Hepatocyte (in vitro differentiated cells): Measurements from ENCODE around the gene RALGAPA2. TPM values are rescaled to one million over a fixed set of nuclear protein-coding genes. Genes with fewer than 3 reads are reported as not detected.

Experiments used
- DNase-seq: peaks from one replicate; pipeline ENCODE4 v3.0.0-alpha.2; 2016; ENCODE audit warnings: low spot score
- H2AFZ ChIP-seq: fragments of 200-600 bp; sonication (generic); 2 replicates; pipeline ENCODE4 v1.6.0; 2016; ENCODE audit warnings: antibody characterized with exemption, mild to moderate bottlenecking
- H3K27ac ChIP-seq: fragments of 200-600 bp; sonication (generic); 2 replicates; pipeline ENCODE4 v1.5.1; 2016; ENCODE audit warnings: mild to moderate bottlenecking
- H3K27me3 ChIP-seq: fragments of 200-600 bp; sonication (generic); 2 replicates; pipeline ENCODE4 v1.6.1; 2016
- H3K36me3 ChIP-seq: fragments of 200-600 bp; sonication (generic); replicated peaks from 2 replicates; pipeline ENCODE4 v1.5.1; 2016; ENCODE audit warnings: low read depth; ENCODE audit not compliant: insufficient read depth
- H3K4me1 ChIP-seq: fragments of 200-600 bp; sonication (generic); 2 replicates; pipeline ENCODE4 v1.5.1; 2016; ENCODE audit warnings: mild to moderate bottlenecking, moderate library complexity; ENCODE audit not compliant: insufficient read depth
- H3K4me2 ChIP-seq: fragments of 200-600 bp; sonication (generic); 2 replicates; pipeline ENCODE4 v1.6.0; 2016
- H3K4me3 ChIP-seq: fragments of 200-600 bp; sonication (generic); 2 replicates; pipeline ENCODE4 v1.5.1; 2016; ENCODE audit warnings: mild to moderate bottlenecking
- H3K79me2 ChIP-seq: fragments of 200-600 bp; sonication (generic); 2 replicates; pipeline ENCODE4 v1.6.0; 2017; ENCODE audit warnings: mild to moderate bottlenecking
- H3K9me2 ChIP-seq: fragments of 200-600 bp; sonication (generic); replicated peaks from 2 replicates; pipeline ENCODE4 v1.6.0; 2017; ENCODE audit warnings: mild to moderate bottlenecking; ENCODE audit not compliant: insufficient read depth
- H3K9me3 ChIP-seq: fragments of 200-600 bp; sonication (generic); 2 replicates; pipeline ENCODE4 v1.5.1; 2016; ENCODE audit warnings: low read depth, mild to moderate bottlenecking
- H4K20me1 ChIP-seq: fragments of 200-600 bp; sonication (generic); 2 replicates; pipeline ENCODE4 v1.6.0; 2016; ENCODE audit warnings: mild to moderate bottlenecking; ENCODE audit not compliant: insufficient read depth, poor library complexity, severe bottlenecking
- CTCF ChIP-seq: fragments of 200-600 bp; sonication (generic); IDR thresholded peaks from 2 replicates; pipeline ENCODE4 v1.5.1; 2016; ENCODE audit warnings: antibody characterized with exemption, mild to moderate bottlenecking; ENCODE audit not compliant: poor library complexity
- EZH2 ChIP-seq: fragments of 200-600 bp; sonication (generic); IDR thresholded peaks from 2 replicates; pipeline ENCODE4 v1.6.1; 2016; ENCODE audit warnings: antibody characterized with exemption, mild to moderate bottlenecking, borderline replicate concordance
- EZH2phosphoT487 ChIP-seq: fragments of 200-600 bp; sonication (generic); IDR thresholded peaks from one replicate; pipeline ENCODE4 v1.6.1; 2018; ENCODE audit warnings: antibody characterized with exemption, mild to moderate bottlenecking, low read depth, moderate library complexity; ENCODE audit not compliant: unreplicated experiment, severe bottlenecking
- WGBS: methylation state at CpG from one replicate; pipeline ENCODE4 v1.1.6; 2016; ENCODE audit warnings: low lambda C conversion rate; ENCODE audit errors: missing lambda C conversion rate; 5-methylcytosine and 5-hydroxymethylcytosine counted together
- polyA plus RNA-seq: library from polyadenylated mRNA; unstranded; fragments of >200 nt; fragmentation: Nextera tagmentation; extraction: Ambion mirVana; gene quantifications from 2 replicates; pipeline ENCODE4 v1.2.1, GENCODE V29; 2016
- small RNA-seq: library from RNA; depleted of rRNA; stranded (forward); fragments of <200 nt; gene quantifications from one replicate; pipeline ENCODE3, GENCODE V24; 2014
- total RNA-seq: library from RNA; depleted of rRNA; stranded (reverse); fragments of >200 nt; gene quantifications from 2 replicates; pipeline ENCODE4 v1.2.3, GENCODE V29; 2014

The RALGAPA2 gene
- total and polyA plus RNA-seq, 2 experiments from 2014 or later = 16.8 to 35.3 TPM

GRCh38 chr20:20353576-20353975 is 358.9 kb downstream of the RALGAPA2 start:
- H3K4me2 ChIP-seq = no peak overlapping the region
- no peak for DNase-seq
- H3K4me1 ChIP-seq = no peaks in the 10 kb centered on the region
- 89% methylated on average over 3 of the region's 3 CpGs for WGBS
- TF ChIP-seq EZH2 (no peak), CTCF (no peak), EZH2phosphoT487 (no peak)
- no peak overlapping the region for H3K27ac ChIP-seq
- peaks cover 5% of the 10 kb centered on the region for H3K27me3 ChIP-seq
- no peaks in the 10 kb centered on the region for H4K20me1 ChIP-seq
- H2AFZ ChIP-seq = no peak overlapping the region
- H3K36me3 ChIP-seq = no peaks in the 10 kb centered on the region
- no peaks in the 10 kb centered on the region for H3K79me2 ChIP-seq
- no peaks in the 10 kb centered on the region for H3K9me3 ChIP-seq
- H3K9me2 ChIP-seq = no peaks in the 10 kb centered on the region
- H3K4me3 ChIP-seq = no peak overlapping the region

- H3K27me3 ChIP-seq = no peaks in the 10 kb centered on the region
- no peaks in the 10 kb centered on the region for H3K4me1 ChIP-seq
- no peak overlapping the region for H3K4me2 ChIP-seq
- no peaks in the 10 kb centered on the region for H3K9me2 ChIP-seq
- no peak overlapping the region for H2AFZ ChIP-seq
- no peaks in the 10 kb centered on the region for H3K9me3 ChIP-seq
- TF ChIP-seq EZH2 (no peak), EZH2phosphoT487 (no peak), CTCF (no peak)
- no peaks in the 10 kb centered on the region for H4K20me1 ChIP-seq
- no peak for DNase-seq
- no peak overlapping the region for H3K27ac ChIP-seq
- H3K36me3 ChIP-seq = no peaks in the 10 kb centered on the region
- no peaks in the 10 kb centered on the region for H3K79me2 ChIP-seq
- WGBS = 87% methylated on average over 4 of the region's 4 CpGs
- H3K4me3 ChIP-seq = no peak overlapping the region
Observed at GRCh38 chr20:20344476-20344875, 368.0 kb downstream of the RALGAPA2 start.

GRCh38 chr20:20343932-20344331 is 368.5 kb downstream of the RALGAPA2 start:
- H2AFZ ChIP-seq = no peak overlapping the region
- no peak overlapping the region for H3K4me2 ChIP-seq
- 82% methylated on average over 7 of the region's 7 CpGs for WGBS
- TF ChIP-seq EZH2phosphoT487 (no peak), CTCF (no peak), EZH2 (no peak)
- no peaks in the 10 kb centered on the region for H3K9me2 ChIP-seq
- H3K27me3 ChIP-seq = no peaks in the 10 kb centered on the region
- H4K20me1 ChIP-seq = no peaks in the 10 kb centered on the region
- no peak overlapping the region for H3K4me3 ChIP-seq
- H3K4me1 ChIP-seq = no peaks in the 10 kb centered on the region
- no peaks in the 10 kb centered on the region for H3K79me2 ChIP-seq
- no peak overlapping the region for H3K27ac ChIP-seq
- no peaks in the 10 kb centered on the region for H3K36me3 ChIP-seq
- DNase-seq = no peak
- no peaks in the 10 kb centered on the region for H3K9me3 ChIP-seq

Small RNAs within 50 kb of the gene (small RNA-seq; reads per million reads assigned to genes)
- not detected for gene EIF4E2P1
- not detected for gene RN7SL607P
